ENCODE results near the gene TPD52L3. TPM values are rescaled to one million over a fixed set of nuclear protein-coding genes. Genes with fewer than 3 reads are reported as not detected.

The TPD52L3 gene
- total RNA-seq, 6 donors from 2014 or later, result not detected

DNA sequence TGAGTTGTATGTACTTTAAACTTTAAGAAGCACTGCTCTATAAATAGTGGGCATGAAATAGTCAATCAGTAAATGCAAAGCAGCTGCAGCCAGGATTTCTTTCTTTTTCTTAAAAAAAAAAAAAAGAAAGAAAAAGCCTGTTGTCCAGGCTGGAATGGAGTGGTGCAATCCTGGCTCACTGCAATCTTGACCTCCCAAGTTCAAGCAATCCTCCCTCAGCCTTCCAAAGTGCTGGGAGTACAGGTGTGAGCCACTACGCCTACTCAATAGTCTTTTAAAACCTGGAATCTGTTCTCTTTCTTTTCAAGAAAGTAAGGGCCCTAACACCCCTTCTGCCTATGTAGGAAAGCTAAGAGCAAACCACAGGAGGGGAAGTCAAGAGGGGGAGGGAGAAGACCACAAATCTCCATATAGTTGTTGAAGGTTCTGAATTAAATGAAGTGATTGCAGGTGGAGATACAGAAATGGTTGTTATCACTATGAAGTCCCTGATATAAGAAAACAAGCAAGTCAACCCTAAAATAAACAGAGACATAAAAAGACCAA lies 20.6 kb upstream of the TPD52L3 start:
- ATAC-seq (ENCODE audit: low FRiP score in 2 of 2), result no peak

DNA sequence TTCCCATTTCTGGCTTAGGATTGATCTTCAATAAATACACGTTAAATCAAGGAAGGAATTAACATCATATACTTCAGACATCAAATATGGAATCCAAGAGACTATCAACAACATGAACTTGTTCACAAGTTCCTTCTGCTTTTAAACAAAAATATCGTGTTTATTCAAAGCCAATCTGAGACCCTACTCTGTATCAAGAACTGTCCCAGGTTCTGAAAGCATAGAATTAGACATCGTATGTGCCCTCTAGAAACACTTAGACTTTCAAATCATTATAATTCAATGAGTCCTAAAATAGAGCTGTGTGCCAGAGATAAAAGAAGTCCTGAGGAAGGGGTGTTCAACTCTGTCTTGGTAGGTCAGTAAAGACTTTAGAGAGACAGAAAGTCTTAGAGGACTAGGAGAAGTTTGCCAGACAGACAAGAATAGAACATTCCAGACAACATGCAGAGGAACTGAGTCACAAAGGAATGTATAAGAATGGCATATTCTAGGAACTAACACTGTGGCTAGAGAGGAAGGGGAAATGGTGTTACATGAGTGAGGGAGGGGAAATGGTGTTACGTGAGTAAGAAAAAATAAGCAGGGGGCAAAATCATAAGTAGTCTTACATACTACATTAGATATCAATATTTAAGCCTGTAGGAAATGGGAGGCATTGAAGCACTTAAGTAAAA lies 2.9 kb downstream of the TPD52L3 start:
- H3K9me3 ChIP-seq, result peaks cover 0 to 4% (median 4%) of the 10 kb centered on the region in 4 donors
- WGBS, 2 donors, result 81 to 82% methylated on average over 4 of the region's 4 CpGs

More for the DNA sequence above, 20.6 kb upstream of the TPD52L3 start:
- no peaks in the 10 kb centered on the region for H3K9me3 ChIP-seq
- no peak overlapping the region for H3K27ac ChIP-seq
- DNase-seq, result no peak
- TF ChIP-seq POLR2AphosphoS5 (IDR thresholded peaks at IDR 0.05) (no peak), CTCF (IDR thresholded peaks at IDR 0.05) (no peak), POLR2A (IDR thresholded peaks at IDR 0.05) (no peak), EP300 (IDR thresholded peaks at IDR 0.05) (no peak)
- H3K4me1 ChIP-seq, result no peaks in the 10 kb centered on the region
- H3K36me3 ChIP-seq, result no peaks in the 10 kb centered on the region
- H3K4me3 ChIP-seq, result no peak overlapping the region
- 74 to 96% methylated on average over 1 of the region's 1 CpG for WGBS, 2 donors
- no peaks in the 10 kb centered on the region for H3K27me3 ChIP-seq

DNA sequence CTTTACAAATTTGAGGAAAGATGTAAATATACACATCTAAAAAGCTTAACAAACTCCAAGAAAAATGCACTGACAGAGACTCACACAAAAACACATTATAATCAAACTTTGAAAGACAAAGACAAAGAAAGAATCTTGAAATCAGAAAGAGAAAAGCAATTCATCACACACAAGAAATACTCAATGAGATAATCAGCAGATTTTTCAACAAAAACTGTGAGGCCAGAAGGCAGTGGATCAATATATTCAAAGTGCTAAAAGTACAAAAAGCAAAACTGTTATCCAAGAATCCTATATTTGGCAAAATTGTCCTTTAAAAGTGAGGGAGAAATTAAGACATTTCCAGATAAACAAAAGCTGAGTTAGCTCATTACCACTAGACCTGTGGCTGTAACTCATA lies 6.1 kb downstream of the TPD52L3 start:
- H3K36me3 ChIP-seq, result no peaks in the 10 kb centered on the region
- H3K4me3 ChIP-seq, result no peak overlapping the region
- no peaks in the 10 kb centered on the region for H3K27me3 ChIP-seq
- no peak for ATAC-seq (ENCODE audit: low FRiP score in 2 of 2)
- no peak for DNase-seq
- peaks cover 0 to 8% (median 7%) of the 10 kb centered on the region in 4 donors for H3K9me3 ChIP-seq
- TF ChIP-seq EP300 (IDR thresholded peaks at IDR 0.05), result no peak
- no peak for TF ChIP-seq CTCF (IDR thresholded peaks at IDR 0.05)
- no peak for TF ChIP-seq POLR2A (IDR thresholded peaks at IDR 0.05)
- TF ChIP-seq POLR2AphosphoS5 (IDR thresholded peaks at IDR 0.05), result no peak
- H3K4me1 ChIP-seq, result no peaks in the 10 kb centered on the region
- H3K27ac ChIP-seq, result no peak overlapping the region

More for the DNA sequence above, 2.9 kb downstream of the TPD52L3 start:
- Histone ChIP-seq H3K27ac (no peak overlapping the region), H3K4me1 (no peaks in the 10 kb centered on the region), H3K27me3 (no peaks in the 10 kb centered on the region), H3K36me3 (no peaks in the 10 kb centered on the region), H3K4me3 (no peak overlapping the region)
- no peak for ATAC-seq (ENCODE audit: low FRiP score in 2 of 2)
- TF ChIP-seq EP300 (IDR thresholded peaks at IDR 0.05) (no peak), POLR2A (IDR thresholded peaks at IDR 0.05) (no peak), POLR2AphosphoS5 (IDR thresholded peaks at IDR 0.05) (no peak), CTCF (IDR thresholded peaks at IDR 0.05) (no peak)
- no peak for DNase-seq

GRCh38 chr9:6348766-6349165 lies 20.6 kb downstream of the TPD52L3 start:
- H3K4me3 ChIP-seq, result no peak overlapping the region
- H3K27ac ChIP-seq, result no peak overlapping the region
- TF ChIP-seq EP300 (IDR thresholded peaks at IDR 0.05) (no peak), POLR2AphosphoS5 (IDR thresholded peaks at IDR 0.05) (no peak)
- DNase-seq (no peak), ATAC-seq (ENCODE audit: low FRiP score in 2 of 2) (no peak)
- H3K4me1 ChIP-seq, result no peaks in the 10 kb centered on the region
- no peaks in the 10 kb centered on the region for H3K9me3 ChIP-seq
- no peaks in the 10 kb centered on the region for H3K36me3 ChIP-seq
- no peaks in the 10 kb centered on the region for H3K27me3 ChIP-seq
- WGBS, 2 donors, result 78% methylated on average over 3 of the region's 3 CpGs

DNA sequence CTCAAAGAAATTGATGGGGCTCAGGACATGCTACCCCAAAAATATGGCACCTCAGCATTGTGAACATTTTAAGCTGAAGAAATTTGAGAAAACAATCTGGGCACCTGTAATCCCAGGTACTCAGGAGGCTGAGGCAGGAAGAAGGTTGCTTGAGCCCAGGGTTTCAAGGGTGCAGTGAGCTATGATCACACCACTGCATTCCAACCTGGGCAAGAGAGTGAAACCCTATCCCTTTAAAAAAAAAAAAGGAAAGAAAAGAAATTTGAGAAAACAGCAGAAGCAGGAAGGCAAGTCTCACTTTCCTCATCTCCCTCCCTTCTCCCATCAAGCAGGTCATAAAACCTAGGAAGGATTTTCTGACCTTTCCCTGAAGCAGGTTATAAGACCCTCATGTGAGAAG lies 23.6 kb downstream of the TPD52L3 start:
- TF ChIP-seq CTCF (IDR thresholded peaks at IDR 0.05) (no peak), POLR2AphosphoS5 (IDR thresholded peaks at IDR 0.05) (no peak), EP300 (IDR thresholded peaks at IDR 0.05) (no peak), POLR2A (IDR thresholded peaks at IDR 0.05) (no peak)
- no peak for DNase-seq
- ATAC-seq (ENCODE audit: low FRiP score in 2 of 2), result no peak
- Histone ChIP-seq H3K4me1 (no peaks in the 10 kb centered on the region), H3K4me3 (no peak overlapping the region), H3K27ac (no peak overlapping the region), H3K36me3 (no peaks in the 10 kb centered on the region), H3K9me3 (no peaks in the 10 kb centered on the region), H3K27me3 (no peaks in the 10 kb centered on the region)
